Lower lobe of right lung (tissue), 2 donors: ENCODE results near the gene RNF19B. TPM values are rescaled to one million over a fixed set of nuclear protein-coding genes. Genes with fewer than 3 reads are reported as not detected.

ENCODE experiments used
- ATAC-seq, 2 donors: fragments of 200-7000 bp; cut with Tn5 transposase; one replicate each; pipeline ENCODE4 v1.9.1; 2020 to 2022; ENCODE audit warnings: mild to moderate bottlenecking in 2 of 2, moderate library complexity in 2 of 2
- DNase-seq: peaks from one replicate; pipeline ENCODE4 v3.0.0-alpha.2; 2020
- H3K27ac ChIP-seq: fragments of 200-600 bp; one replicate; pipeline ENCODE4 v1.8.0; 2022
- H3K27me3 ChIP-seq: fragments of 200-600 bp; one replicate; pipeline ENCODE4 v1.8.0; 2022; ENCODE audit warnings: low read depth
- H3K36me3 ChIP-seq: fragments of 200-600 bp; one replicate; pipeline ENCODE4 v1.8.0; 2022; ENCODE audit warnings: mild to moderate bottlenecking
- H3K4me1 ChIP-seq: fragments of 200-600 bp; one replicate; pipeline ENCODE4 v1.8.0; 2022
- H3K4me3 ChIP-seq: fragments of 200-600 bp; one replicate; pipeline ENCODE4 v1.8.0; 2022; ENCODE audit warnings: mild to moderate bottlenecking
- H3K9me3 ChIP-seq: fragments of 200-600 bp; one replicate; pipeline ENCODE4 v1.8.0; 2022
- intact Hi-C: fragments of 100-400 bp; cut with DNase I; formaldehyde crosslinking; loops from one replicate; pipeline ENCODE4 v1.11.0; 2022
- total RNA-seq: library from RNA; stranded (reverse); fragmentation: NEBNext Ultra II Directional; extraction: Animal tissue kit (Norgen Biotek cat#: 25700); gene quantifications from one replicate; pipeline ENCODE4 v1.2.1, GENCODE V29; 2021
- TF ChIP-seq, protein P1 (sequence below): fragments of 200-600 bp; IDR thresholded peaks from one replicate; pipeline ENCODE4 v1.8.0; 2022; ENCODE audit warnings: antibody characterized with exemption, mild to moderate bottlenecking
- donor health status: DM: no; HTN: yes; CAD: no; lungs with severe emphysema.

The RNF19B gene
- total RNA-seq, 1 donor from 2014 or later = 27.9 TPM

DNA sequence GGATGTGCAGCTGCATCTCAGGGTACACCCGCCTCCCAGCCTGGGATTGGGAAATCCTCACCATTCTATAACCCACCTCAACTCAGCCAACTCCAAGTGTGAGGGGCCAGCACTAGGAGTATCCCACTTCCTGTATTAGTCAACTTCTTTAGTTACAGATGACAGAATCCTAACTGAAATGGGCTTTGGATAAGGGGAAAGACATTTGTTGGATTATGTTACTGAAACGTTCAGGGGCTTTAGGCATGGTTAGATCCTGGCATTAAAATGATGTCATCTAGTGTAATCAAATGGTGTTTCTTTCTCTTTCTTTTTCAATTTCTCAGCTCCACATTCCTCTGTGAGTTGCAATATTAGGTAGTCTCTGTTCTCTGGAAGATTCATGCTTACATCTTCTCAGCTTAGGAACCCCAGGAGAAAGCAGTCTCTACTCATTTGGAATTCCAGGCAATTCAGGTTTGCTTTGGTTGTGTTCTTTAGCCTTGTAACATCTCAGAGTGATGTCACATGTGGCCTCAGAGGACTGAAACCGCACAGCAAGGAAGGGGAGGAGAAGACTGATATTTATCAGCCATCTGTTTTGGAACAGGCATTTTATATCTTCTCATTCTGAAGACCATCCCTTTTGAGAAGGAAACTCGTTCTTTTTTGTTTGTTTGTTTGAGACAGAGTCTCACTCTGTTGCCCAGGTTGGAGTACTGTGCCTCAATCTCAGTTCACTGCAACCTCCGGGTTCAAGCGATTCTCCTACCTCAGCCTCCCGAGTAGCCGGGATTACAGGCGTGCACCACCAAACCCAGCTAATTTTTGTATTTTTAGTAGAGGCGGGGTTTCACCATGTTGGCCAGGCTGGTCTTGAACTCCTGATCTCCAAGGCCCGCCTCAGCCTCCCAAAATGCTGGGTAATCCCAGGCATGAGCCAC lies 44.5 kb downstream of the RNF19B start:
- Histone ChIP-seq H3K36me3 (no peaks in the 10 kb centered on the region), H3K4me1 (peaks cover 5% of the 10 kb centered on the region), H3K4me3 (no peak overlapping the region), H3K27me3 (peaks cover 31% of the 10 kb centered on the region), H3K9me3 (no peaks in the 10 kb centered on the region), H3K27ac (no peak overlapping the region)
- ATAC-seq = no peak
- no peak for DNase-seq
- intact Hi-C loops = no loop called here
- TF ChIP-seq, protein P1, sequence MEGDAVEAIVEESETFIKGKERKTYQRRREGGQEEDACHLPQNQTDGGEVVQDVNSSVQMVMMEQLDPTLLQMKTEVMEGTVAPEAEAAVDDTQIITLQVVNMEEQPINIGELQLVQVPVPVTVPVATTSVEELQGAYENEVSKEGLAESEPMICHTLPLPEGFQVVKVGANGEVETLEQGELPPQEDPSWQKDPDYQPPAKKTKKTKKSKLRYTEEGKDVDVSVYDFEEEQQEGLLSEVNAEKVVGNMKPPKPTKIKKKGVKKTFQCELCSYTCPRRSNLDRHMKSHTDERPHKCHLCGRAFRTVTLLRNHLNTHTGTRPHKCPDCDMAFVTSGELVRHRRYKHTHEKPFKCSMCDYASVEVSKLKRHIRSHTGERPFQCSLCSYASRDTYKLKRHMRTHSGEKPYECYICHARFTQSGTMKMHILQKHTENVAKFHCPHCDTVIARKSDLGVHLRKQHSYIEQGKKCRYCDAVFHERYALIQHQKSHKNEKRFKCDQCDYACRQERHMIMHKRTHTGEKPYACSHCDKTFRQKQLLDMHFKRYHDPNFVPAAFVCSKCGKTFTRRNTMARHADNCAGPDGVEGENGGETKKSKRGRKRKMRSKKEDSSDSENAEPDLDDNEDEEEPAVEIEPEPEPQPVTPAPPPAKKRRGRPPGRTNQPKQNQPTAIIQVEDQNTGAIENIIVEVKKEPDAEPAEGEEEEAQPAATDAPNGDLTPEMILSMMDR = no peak

DNA sequence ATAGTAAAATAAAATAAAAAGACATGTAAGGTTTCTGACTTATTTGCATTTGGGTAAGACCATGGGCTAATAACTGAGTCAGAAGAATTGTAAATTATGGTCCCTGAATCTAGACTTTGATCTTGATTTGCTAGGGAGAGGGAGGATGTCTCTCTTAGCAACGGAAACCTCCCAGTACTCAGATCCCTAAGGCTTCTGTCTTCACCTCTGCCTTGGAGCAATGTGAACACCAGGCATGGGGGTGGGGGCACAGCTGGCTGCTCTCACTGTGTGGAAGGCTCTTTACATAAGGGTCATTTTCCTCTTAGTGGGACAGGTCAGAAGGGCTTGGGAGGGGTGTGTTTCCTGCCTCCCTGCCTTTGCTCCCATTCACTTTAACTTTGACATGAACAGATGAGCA lies 46.4 kb downstream of the RNF19B start:
- H3K4me3 ChIP-seq = no peak overlapping the region
- intact Hi-C loops = no loop called here
- TF ChIP-seq, protein P1 = no peak
- no peaks in the 10 kb centered on the region for H3K4me1 ChIP-seq
- H3K27me3 ChIP-seq = peaks cover 17% of the 10 kb centered on the region
- no peak for ATAC-seq
- H3K36me3 ChIP-seq = no peaks in the 10 kb centered on the region
- H3K9me3 ChIP-seq = no peaks in the 10 kb centered on the region
- no peak overlapping the region for H3K27ac ChIP-seq
- DNase-seq = no peak

DNA sequence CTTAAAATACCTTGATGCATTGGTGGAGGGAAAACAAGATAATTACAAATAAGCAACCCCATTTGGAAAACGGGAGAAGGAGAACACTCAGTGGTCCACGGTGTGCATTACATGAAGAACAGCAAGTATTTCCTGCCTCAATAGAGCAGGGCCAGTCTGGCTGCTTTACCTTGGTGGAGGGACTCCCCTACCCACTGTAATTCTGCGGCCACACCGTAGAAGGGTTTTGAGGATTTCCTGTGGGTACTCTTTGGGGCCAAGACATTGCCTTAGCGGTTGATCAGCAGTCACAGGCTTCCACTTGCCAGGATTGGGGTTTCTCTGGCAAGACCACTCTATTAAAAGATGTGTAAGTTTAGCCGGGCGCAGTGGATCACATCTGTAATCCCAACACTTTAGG lies 47.1 kb downstream of the RNF19B start:
- DNase-seq (no peak), ATAC-seq (no peak)
- intact Hi-C loops = no loop called here
- Histone ChIP-seq H3K9me3 (no peaks in the 10 kb centered on the region), H3K4me1 (no peaks in the 10 kb centered on the region), H3K27me3 (peaks cover 12% of the 10 kb centered on the region), H3K27ac (no peak overlapping the region), H3K36me3 (no peaks in the 10 kb centered on the region), H3K4me3 (no peak overlapping the region)
- TF ChIP-seq, protein P1 = no peak

DNA sequence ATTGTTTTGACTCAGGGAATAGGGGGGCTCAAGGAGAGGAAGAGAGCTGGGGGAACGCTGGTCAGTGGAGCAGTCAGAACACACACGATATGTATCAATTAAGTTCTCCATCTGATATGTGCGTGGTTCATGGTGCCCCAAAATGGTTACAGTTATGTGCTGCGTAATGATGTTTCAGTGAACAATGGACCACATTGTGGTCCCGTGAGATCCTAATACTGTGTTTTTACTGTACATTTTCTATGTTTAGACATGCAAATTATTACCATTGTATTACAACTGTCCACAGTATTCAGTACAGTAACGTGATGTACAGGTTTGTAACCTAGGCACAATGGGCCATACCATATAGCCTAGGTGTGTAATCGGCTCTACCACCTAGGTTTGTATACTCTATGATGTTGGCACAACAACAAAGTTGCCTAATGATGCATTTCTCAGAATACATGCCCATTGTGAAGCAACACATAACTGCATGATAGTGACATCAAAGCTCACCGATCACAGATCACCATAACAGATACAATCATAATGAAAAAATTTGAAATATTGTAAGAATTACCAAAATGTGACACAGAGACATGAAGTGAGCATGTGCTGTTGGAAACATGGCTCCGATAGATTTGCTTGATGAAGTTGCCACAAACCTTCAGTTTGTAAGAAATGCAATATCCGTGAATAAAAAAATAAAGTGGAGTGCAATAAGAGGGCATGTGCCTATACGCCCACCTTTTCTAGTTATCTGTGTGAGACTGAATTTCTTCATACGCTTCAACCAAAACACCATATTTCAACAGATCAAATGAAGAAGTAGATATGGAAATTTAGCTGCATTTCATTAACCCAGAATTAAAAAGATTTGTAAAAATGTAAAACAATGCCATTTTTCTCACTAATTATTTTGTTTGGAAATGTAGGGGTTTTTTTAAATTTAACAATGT lies 48.6 kb downstream of the RNF19B start:
- Histone ChIP-seq H3K27ac (no peak overlapping the region), H3K4me3 (no peak overlapping the region), H3K27me3 (peaks cover 8% of the 10 kb centered on the region), H3K4me1 (no peaks in the 10 kb centered on the region), H3K36me3 (no peaks in the 10 kb centered on the region), H3K9me3 (no peaks in the 10 kb centered on the region)
- no peak for DNase-seq
- TF ChIP-seq, protein P1 = no peak
- ATAC-seq = no peak
- intact Hi-C loops = no loop called here

DNA sequence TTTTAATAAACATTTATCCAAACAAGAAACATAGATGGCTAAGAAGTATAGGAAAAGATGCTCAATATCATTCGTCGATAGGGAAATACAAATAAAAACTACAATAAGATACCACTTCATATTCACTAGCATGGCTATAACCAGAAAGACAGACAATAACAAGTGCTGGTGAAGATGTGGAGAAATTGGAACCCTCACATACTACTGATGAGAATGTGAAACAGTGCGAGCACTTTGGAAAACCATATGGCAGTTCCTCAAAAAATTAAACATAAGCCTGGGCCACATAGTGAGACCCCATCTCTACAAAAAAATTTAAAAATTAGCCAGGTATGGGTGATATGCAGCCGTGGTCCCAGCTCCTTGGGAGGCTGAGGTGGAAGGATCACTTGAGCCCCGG lies 54.3 kb downstream of the RNF19B start:
- intact Hi-C loops = no loop called here
- Histone ChIP-seq H3K9me3 (no peaks in the 10 kb centered on the region), H3K27me3 (no peaks in the 10 kb centered on the region), H3K4me1 (no peaks in the 10 kb centered on the region), H3K4me3 (no peak overlapping the region), H3K36me3 (no peaks in the 10 kb centered on the region), H3K27ac (no peak overlapping the region)
- DNase-seq (no peak), ATAC-seq (no peak)
- TF ChIP-seq, protein P1 = no peak
